Gastrocnemius medialis (tissue), 4 donors: ENCODE data around the gene BMPR1A.

Experiments used
- CTCF ChIP-seq, 5 experiments: fragments of 450-650 bp in 3 of 5; fragments of 200-600 bp in 2 of 5; sonication (generic) in 2 of 5; IDR thresholded peaks in 4 of 5; conservative IDR thresholded peaks in 1 of 5; 1 replicate in 4 of 5; 2 replicates in 1 of 5; pipeline ENCODE4 v1.5.1; 2016 to 2019; ENCODE audit warnings: antibody characterized with exemption in 5 of 5, mild to moderate bottlenecking in 3 of 5, moderate library complexity in 3 of 5
- POLR2A ChIP-seq, 2 donors: fragments of 450-650 bp; IDR thresholded peaks; one replicate each; pipeline ENCODE4 v1.6.1; 2017; ENCODE audit warnings: antibody characterized with exemption in 2 of 2, mild to moderate bottlenecking in 2 of 2, moderate library complexity in 2 of 2

GRCh38 chr10:86858011-86858410 is 101.6 kb downstream of the BMPR1A start:
- TF ChIP-seq CTCF (IDR thresholded peaks at IDR 0.05 in 4 of 5, conservative IDR thresholded peaks at IDR 0.05 in 1 of 5): no peak
- no peak for TF ChIP-seq POLR2A (IDR thresholded peaks at IDR 0.05)
